Lung (tissue), 12 donors: ENCODE data around the gene CDH10. TPM values are rescaled to one million over a fixed set of nuclear protein-coding genes. Genes with fewer than 3 reads are reported as not detected.

Experiments
- ATAC-seq: fragments of 200-7000 bp; cut with Tn5 transposase; one replicate; pipeline ENCODE4 v1.9.1; 2020; ENCODE audit warnings: moderate number of reproducible peaks; ENCODE audit not compliant: insufficient read depth, low FRiP score
- DNase-seq, 3 donors: peaks; one replicate each; pipeline ENCODE4 v3.0.0-alpha.2; 2013 to 2017
- H3K27ac ChIP-seq, 2 donors: one replicate each; pipeline ENCODE4 v1.5.1; 2013; ENCODE audit warnings: mild to moderate bottlenecking in 2 of 2, moderate library complexity in 2 of 2, control low read depth in 1 of 2, inconsistent platforms in 1 of 2, low read depth in 1 of 2, low read length in 1 of 2
- H3K27me3 ChIP-seq, 3 donors: one replicate each; pipeline ENCODE4 v1.5.1; 2013; ENCODE audit warnings: low read length in 2 of 3; ENCODE audit not compliant: control insufficient read depth in 3 of 3, insufficient read depth in 3 of 3
- H3K36me3 ChIP-seq, 4 donors: one replicate each; pipeline ENCODE4 v1.5.1; 2013; ENCODE audit warnings: low read length in 4 of 4, mild to moderate bottlenecking in 1 of 4, moderate library complexity in 1 of 4; ENCODE audit not compliant: control insufficient read depth in 4 of 4, insufficient read depth in 4 of 4
- H3K4me1 ChIP-seq, 5 donors: one replicate each; pipeline ENCODE4 v1.5.1; 2013; ENCODE audit warnings: low read length in 5 of 5, mild to moderate bottlenecking in 2 of 5, moderate library complexity in 1 of 5; ENCODE audit not compliant: control insufficient read depth in 5 of 5, insufficient read depth in 5 of 5
- H3K4me3 ChIP-seq: one replicate; pipeline ENCODE4 v1.5.1; 2013; ENCODE audit warnings: mild to moderate bottlenecking, control low read depth, moderate library complexity
- H3K9ac ChIP-seq, 2 donors: one replicate each; pipeline ENCODE4 v1.5.1; 2013; ENCODE audit warnings: low read length in 2 of 2, control low read depth in 1 of 2; ENCODE audit not compliant: insufficient read depth in 1 of 2
- H3K9me3 ChIP-seq, 4 donors: one replicate each; pipeline ENCODE4 v1.5.1; 2013; ENCODE audit warnings: low read length in 3 of 4, mild to moderate bottlenecking in 1 of 4, moderate library complexity in 1 of 4; ENCODE audit not compliant: control insufficient read depth in 4 of 4, insufficient read depth in 3 of 4
- WGBS, 2 donors: extraction: QIAGEN DNeasy Blood & Tissue Kit; methylation state at CpG; one replicate each; pipeline ENCODE4 v1.1.7; 2013; 5-methylcytosine and 5-hydroxymethylcytosine counted together
- polyA plus RNA-seq, 2 donors: library from polyadenylated mRNA; stranded (reverse); fragments of 200-250 nt; gene quantifications; one replicate each; pipeline ENCODE4 v1.2.1, GENCODE V29; 2013
- total RNA-seq, 2 donors: library from RNA; depleted of rRNA in 1 of 2; stranded (reverse); fragments of >200 nt in 1 of 2; gene quantifications; one replicate each; pipeline ENCODE4 v1.2.1, GENCODE V29; 2014 to 2021
- TF ChIP-seq, protein P1 (sequence below): IDR thresholded peaks from 2 replicates; pipeline ENCODE4 v1.5.1; 2012; ENCODE audit warnings: mild to moderate bottlenecking; ENCODE audit errors: control extremely low read depth, extremely low read depth
- donor health status: control.
- donor health status: control.
- donor health status: Bipolar disorder and iron deficiency.
- donor health status: healthy.
- donor health status: DM: yes; HTN: yes; CAD: no.

Gene CDH10
- total and polyA plus RNA-seq, 4 donors: 0.16 to 1.8 (median 0.25) TPM

DNA sequence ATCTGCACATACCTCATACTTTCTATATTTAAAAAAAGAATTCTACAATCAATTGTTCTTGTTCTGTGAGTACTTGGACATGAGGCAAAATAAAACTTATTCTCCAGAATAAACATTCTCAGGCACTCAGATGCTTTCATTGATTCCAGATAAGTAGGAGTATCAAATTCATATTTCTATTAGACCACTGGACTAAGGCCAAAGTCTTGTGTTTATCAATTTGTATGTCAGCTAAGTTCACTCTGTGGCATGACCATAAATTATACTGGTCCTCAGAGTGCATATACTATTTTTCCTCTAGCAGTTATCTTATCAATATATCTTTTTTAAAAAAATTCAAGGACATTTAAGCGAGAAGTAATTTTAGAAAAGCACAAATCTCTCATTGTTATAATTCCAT lies 28.2 kb downstream of the CDH10 start:
- no peaks in the 10 kb centered on the region for H3K9me3 ChIP-seq
- DNase-seq (no peak), ATAC-seq (no peak)
- no peak overlapping the region for H3K27ac ChIP-seq
- no peaks in the 10 kb centered on the region for H3K36me3 ChIP-seq
- no peak overlapping the region for H3K9ac ChIP-seq
- TF ChIP-seq, protein P1, sequence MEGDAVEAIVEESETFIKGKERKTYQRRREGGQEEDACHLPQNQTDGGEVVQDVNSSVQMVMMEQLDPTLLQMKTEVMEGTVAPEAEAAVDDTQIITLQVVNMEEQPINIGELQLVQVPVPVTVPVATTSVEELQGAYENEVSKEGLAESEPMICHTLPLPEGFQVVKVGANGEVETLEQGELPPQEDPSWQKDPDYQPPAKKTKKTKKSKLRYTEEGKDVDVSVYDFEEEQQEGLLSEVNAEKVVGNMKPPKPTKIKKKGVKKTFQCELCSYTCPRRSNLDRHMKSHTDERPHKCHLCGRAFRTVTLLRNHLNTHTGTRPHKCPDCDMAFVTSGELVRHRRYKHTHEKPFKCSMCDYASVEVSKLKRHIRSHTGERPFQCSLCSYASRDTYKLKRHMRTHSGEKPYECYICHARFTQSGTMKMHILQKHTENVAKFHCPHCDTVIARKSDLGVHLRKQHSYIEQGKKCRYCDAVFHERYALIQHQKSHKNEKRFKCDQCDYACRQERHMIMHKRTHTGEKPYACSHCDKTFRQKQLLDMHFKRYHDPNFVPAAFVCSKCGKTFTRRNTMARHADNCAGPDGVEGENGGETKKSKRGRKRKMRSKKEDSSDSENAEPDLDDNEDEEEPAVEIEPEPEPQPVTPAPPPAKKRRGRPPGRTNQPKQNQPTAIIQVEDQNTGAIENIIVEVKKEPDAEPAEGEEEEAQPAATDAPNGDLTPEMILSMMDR: no peak
- H3K27me3 ChIP-seq: no peaks in the 10 kb centered on the region
- H3K4me1 ChIP-seq: peaks cover 0 to 8% (median 0%) of the 10 kb centered on the region in 5 donors
- WGBS, 2 donors: 66 to 85% methylated on average over 1 of the region's 1 CpG
- H3K4me3 ChIP-seq: no peak overlapping the region

- Histone ChIP-seq H3K4me3 (no peak overlapping the region), H3K9me3 (no peaks in the 10 kb centered on the region), H3K36me3 (no peaks in the 10 kb centered on the region), H3K27ac (no peak overlapping the region), H3K4me1 (peaks cover 0 to 6% (median 0%) of the 10 kb centered on the region in 5 donors), H3K27me3 (no peaks in the 10 kb centered on the region), H3K9ac (no peak overlapping the region)
- 44 to 67% methylated on average over 4 of the region's 4 CpGs for WGBS, 2 donors
- DNase-seq (no peak), ATAC-seq (no peak)
- TF ChIP-seq, protein P1: no peak
Measured at GRCh38 chr5:24615159-24615558, 29.6 kb downstream of the CDH10 start.

GRCh38 chr5:24609706-24610105 lies 35.1 kb downstream of the CDH10 start:
- 94 to 95% methylated on average over 14 of the region's 14 CpGs for WGBS, 2 donors

More at GRCh38 chr5:24609706-24610105, 35.1 kb downstream of the CDH10 start:
- Histone ChIP-seq H3K9me3 (peaks cover 0 to 4% (median 0%) of the 10 kb centered on the region in 4 donors), H3K27me3 (no peaks in the 10 kb centered on the region), H3K4me3 (no peak overlapping the region), H3K36me3 (no peaks in the 10 kb centered on the region), H3K4me1 (no peaks in the 10 kb centered on the region), H3K9ac (no peak overlapping the region), H3K27ac (no peak overlapping the region)
- ATAC-seq (no peak), DNase-seq (no peak)
- TF ChIP-seq, protein P1: no peak
